ENCODE data around the gene MRPL50.
A peak's percentile ranks its signal among the peaks of the same experiment; 100 is the strongest.

The MRPL50 gene

GRCh38 chr9:101398068-101398929 is at the start of gene MRPL50, which contains the start of gene ZNF189:
TSS of gene MRPL50 (minus strand) at chr9:101398618. CDS start at chr9:101398592, 26 bp downstream.
TSS of gene ZNF189 (plus strand) at chr9:101398851. CDS start at chr9:101399157, 306 bp downstream.
- peak; percentile 95 for DNase-seq

GRCh38 chr9:101446732-101447131 is 48.3 kb upstream of the MRPL50 start:
- DNase-seq = no peak

GRCh38 chr9:101445353-101446029 is 47.1 kb upstream of the MRPL50 start:
- DNase-seq = no peak

- no peak for DNase-seq
These were observed 45.0 kb upstream of the MRPL50 start for GRCh38 chr9:101443364-101443771.

- DNase-seq = no peak
These were observed 44.3 kb upstream of the MRPL50 start for GRCh38 chr9:101442736-101443135.

GRCh38 chr9:101442318-101442717 is 43.9 kb upstream of the MRPL50 start:
- no peak for DNase-seq

- DNase-seq = no peak
These were observed 42.4 kb upstream of the MRPL50 start for GRCh38 chr9:101440714-101441230.

GRCh38 chr9:101438523-101438922 is 40.1 kb upstream of the MRPL50 start:
- DNase-seq = no peak

- no peak for DNase-seq
These were observed 39.4 kb upstream of the MRPL50 start for GRCh38 chr9:101437806-101438232.

GRCh38 chr9:101435601-101436079 is 37.2 kb upstream of the MRPL50 start, which contains the start of gene ALDOB:
TSS of gene ALDOB (minus strand) at chr9:101435774. CDS start at chr9:101430887, 4,887 bp downstream.
- no peak for DNase-seq

- no peak for DNase-seq
These were observed 36.6 kb upstream of the MRPL50 start for GRCh38 chr9:101434998-101435397.

- DNase-seq = no peak
These were observed 34.8 kb upstream of the MRPL50 start for GRCh38 chr9:101433229-101433628.

GRCh38 chr9:101432740-101433139 is 34.3 kb upstream of the MRPL50 start:
- no peak for DNase-seq

- no peak for DNase-seq
These were observed 33.8 kb upstream of the MRPL50 start for GRCh38 chr9:101432171-101432570.

GRCh38 chr9:101429736-101430135 is 31.3 kb upstream of the MRPL50 start:
- DNase-seq = no peak

GRCh38 chr9:101428909-101429308 is 30.5 kb upstream of the MRPL50 start:
- no peak for DNase-seq

- DNase-seq = no peak
These were observed 29.7 kb upstream of the MRPL50 start for GRCh38 chr9:101427957-101428655.

- DNase-seq = no peak
These were observed 28.9 kb upstream of the MRPL50 start for GRCh38 chr9:101427358-101427757.

- DNase-seq = no peak
These were observed 23.2 kb upstream of the MRPL50 start for GRCh38 chr9:101421653-101422065.

GRCh38 chr9:101419863-101420262 is 21.4 kb upstream of the MRPL50 start:
- DNase-seq = no peak

GRCh38 chr9:101418518-101419430 is 20.4 kb upstream of the MRPL50 start:
- no peak for DNase-seq

GRCh38 chr9:101417977-101418376 is 19.6 kb upstream of the MRPL50 start:
- DNase-seq = no peak

All from activated CD8-positive, alpha-beta memory T cell treated with anti-CD3 and anti-CD28 coated beads for 24 hours (primary cell).